Activated gamma-delta T cell treated with anti-CD3 and anti-CD28 coated beads, Interleukin-2, amount 50 U/mL, for 16 hours (primary cell): ENCODE data around the gene ENTR1.
"Not testable (repeated sequence)": the region's sequence is repeated elsewhere in the genome, so short reads cannot be mapped to it uniquely, and the experiment has no call there.

Source experiments
- DNase-seq: peaks from one replicate; pipeline ENCODE4 v3.0.0-alpha.2; 2020; ENCODE audit warnings: low read depth

Gene ENTR1

DNA sequence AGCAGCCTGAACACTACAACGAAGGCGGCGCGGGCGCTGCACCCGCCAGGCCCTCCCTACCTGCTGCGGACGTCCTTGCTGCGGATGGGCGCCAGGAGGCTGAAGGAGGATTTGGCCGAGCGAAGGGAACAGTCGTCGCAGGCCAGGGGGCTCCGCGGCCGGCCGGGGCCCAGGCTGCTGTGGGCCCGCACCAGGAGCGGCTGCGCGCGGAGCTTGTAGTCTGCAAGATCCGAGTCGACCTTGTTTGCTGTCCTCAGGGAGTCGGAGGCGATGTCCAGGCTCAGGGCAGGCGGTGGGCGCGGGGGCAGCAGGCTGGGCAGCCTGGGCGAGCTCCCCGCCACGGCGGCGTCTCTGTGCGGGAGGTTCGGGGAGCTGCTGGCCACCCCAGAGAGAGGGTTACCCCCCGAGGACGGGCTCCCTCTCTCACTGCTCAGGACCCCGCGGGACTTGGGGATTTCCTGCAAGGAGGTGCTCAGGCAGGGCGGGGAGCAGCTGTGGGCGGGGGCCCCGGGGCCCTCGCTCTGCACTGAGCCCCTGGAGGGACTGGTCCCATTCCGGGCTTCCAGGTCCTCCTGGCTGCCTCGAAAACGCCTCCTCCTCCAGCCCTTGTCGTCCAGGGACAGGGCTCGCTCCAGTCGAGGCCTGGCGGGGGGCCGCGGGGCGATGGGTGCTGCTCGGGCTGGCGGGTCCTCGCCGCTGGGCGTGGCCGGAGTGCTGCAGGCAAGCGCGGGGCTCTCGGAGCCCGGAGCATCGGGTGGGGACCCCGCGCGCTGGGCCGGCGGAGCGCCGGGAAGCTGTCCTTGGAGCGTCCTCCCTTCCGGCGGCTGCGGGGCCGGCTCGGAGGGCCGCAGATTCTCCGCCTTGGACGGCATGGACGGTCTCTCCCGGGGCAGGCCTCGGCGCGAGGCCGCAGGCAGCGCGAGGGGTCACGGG, 28.4 kb upstream of the ENTR1 start:
- DNase-seq = peak; percentile 25

DNA sequence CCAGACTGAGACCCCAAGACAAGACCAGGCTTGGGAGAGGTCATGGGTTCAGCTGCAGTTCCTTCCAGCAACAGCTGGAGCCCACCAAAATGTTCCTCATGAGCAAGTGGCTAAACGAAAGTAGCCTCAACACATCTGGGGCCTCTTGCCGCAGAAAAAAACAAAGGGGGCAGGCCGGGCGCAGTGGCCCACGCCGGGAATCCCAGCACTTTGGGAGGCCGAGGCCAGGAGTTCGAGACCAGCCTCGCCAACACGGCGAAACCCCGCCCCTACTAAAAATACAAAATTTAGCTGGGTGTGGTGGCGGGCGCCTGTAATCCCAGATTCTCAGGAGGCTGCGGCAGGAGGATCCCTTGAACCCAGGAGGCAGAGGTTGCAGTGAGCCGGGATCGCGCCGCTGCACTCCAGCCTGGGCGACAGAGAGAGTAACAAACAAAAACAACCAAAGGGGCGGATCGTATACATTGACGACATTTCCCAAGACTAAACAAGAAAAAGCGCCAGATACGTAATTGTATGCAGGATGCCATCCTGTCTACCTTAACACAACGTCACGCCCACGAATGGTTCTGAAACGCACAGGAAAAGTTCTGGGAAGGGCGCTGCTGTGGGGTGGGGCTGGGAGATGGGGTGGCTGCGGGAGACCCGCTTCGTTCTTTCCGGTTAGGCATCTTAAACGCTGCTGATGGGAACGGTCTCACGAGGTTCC, 27.6 kb upstream of the ENTR1 start:
- DNase-seq = no peak

DNA sequence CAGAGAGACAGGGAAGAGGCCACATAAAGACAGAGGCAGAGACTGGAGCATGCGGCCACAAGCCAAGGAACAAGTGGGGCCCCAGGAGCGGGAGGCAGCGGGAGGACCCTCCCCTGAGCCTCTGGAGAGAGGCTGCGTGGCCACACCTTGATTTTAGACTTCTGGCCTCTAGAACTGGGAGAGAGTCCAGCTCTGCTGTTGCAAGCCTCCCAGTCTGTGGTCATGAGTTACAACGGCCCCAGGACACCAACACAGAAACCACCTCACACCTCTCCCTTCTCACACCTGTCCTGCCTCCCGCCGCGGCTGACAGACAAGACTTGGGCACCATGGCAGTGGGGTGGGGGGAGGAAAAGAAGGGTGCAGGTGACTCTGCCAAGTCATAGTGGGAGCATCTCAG, 27.0 kb upstream of the ENTR1 start:
- no peak for DNase-seq

DNA sequence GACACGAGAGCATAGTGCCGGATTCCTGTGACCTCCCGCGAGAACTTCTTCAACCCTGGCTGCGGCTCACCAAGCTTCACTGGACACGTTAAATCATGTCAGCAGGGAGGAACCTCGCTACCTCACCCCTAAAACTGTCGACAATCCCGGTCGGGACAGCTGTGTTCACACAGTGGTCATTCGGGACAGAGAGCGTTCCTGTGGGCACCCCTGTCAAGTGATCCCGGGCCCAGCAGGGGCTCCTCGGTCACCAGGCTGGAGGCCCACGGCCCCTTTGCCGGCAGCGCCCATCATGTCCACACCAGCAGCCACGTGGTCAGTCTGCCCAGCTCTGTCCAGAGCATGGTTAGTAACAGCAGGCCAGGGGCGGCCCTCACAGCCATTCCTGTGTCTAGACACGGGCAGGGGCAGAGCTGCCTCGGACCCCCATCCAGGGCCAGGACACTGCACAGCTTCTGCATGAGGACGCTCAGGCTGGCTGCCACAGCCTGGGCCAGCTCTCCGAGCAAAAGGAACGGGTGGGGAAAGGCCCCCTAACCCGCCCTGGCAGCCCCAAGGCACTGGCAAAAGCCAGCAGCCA, 25.7 kb upstream of the ENTR1 start:
- no peak for DNase-seq

DNA sequence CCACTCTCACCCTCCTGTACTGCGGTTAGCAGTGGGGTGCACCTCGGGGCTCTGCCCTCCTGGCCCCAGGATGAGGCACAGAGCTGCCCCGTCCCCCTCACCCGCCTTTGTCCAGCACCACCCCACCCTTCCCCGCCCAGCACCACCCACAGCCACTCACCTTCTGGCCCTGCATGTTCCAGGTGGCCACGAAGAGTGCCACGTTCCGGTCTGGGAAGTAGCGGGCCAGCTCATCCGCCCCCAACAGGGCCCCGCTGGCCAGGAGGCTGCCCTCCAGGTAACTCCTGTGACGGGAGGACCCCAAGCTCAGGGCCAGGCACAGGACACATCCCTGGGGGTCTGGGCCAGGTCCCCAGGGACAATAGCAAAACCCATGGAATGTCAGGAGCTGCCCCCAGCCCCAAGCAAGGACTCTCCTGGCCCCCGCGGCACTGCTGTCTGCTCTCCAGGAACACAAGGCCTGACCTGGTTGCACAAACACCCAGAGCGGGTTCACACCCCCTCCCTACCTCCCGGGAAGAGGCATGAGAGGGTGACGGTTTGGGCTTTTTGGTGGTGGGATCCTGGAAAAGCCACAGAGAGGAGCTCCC, 24.3 kb upstream of the ENTR1 start:
- DNase-seq = no peak

DNA sequence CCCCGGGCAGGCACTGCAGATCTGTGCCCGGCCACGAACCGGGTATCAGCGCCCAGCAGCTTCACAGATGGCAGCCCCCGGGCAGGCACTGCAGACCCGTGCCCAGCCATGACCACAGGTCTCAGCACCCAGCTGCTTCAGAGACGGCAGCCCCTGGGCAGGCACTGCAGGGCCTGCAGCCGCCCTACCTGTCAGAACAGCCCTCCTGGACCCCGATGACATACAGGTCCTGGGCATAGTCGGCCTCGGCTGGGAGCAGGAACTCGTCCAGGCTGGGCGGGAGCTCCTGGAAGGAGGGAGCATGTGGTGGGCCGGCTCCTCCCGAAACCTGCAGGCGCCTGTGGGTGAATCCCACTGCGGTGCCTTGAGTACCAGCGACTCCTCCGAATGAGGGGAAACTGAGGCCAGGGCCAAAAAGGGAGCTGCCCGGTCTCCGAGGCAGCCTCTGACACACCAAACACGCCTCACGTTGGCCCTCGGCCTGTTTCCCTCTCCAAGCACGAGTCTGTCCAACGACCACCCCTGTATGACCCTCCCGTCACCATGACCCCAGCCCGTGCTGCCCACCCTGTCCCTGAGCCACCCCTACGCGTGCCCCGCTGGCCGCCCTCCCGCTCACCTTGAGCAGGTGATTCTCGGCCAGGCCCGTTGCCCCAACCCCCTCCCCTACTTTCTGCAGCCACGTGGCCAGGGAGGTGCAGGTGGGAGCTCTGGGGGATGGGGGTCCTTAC, 23.6 kb upstream of the ENTR1 start:
- DNase-seq = no peak

DNA sequence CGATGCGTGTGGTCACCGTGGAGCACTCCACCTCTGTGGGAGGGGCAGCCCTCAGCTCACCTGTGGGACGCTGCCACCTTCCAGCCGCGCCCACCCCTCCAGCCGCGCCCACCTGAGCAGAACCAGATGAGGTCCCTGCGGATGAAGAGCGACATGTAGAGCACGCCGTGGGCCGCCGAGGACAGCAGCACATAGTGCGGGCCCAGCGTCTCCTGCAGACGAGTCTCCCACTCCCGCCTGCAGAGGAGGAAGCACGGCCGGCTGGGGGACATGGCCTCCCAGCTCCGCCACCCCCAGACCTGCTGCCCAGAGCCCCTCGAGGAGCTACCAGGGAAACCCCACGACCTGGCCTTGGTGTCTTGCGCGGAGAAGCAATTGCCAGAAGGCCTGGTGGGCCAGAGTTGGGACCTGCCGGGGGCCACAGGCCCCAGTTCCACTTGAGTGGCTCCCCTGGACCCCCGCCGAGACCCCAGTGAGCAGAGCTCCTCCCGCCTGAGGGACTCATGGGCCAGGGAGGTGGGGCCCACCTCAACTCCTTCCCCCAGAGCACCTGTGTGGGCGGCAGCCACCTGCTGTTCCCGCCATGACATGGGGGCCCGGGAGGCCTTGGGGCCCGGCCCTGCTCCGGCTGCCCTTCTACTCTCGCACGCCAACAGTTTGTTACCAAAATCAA, 22.8 kb upstream of the ENTR1 start:
- no peak for DNase-seq

DNA sequence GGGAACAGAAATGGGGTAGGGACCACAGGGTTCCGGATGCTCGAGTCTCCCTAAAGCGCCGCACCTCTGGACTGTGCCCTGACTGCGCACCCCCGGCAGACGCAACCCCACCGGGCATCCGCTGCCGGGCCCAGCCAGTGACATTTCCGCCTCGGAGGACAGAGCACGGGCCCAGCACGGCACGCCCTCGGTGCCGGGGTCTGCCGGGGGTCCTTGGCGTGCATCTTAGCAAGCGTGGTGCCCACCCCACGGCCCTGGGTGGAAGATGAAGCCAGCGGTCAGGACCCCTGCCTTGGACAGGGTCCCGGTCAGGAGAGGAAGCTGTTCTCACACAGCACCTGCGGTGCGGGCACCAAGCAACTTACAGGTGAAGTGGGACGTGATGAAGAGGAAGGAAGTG, 22.2 kb upstream of the ENTR1 start:
- DNase-seq = no peak

DNA sequence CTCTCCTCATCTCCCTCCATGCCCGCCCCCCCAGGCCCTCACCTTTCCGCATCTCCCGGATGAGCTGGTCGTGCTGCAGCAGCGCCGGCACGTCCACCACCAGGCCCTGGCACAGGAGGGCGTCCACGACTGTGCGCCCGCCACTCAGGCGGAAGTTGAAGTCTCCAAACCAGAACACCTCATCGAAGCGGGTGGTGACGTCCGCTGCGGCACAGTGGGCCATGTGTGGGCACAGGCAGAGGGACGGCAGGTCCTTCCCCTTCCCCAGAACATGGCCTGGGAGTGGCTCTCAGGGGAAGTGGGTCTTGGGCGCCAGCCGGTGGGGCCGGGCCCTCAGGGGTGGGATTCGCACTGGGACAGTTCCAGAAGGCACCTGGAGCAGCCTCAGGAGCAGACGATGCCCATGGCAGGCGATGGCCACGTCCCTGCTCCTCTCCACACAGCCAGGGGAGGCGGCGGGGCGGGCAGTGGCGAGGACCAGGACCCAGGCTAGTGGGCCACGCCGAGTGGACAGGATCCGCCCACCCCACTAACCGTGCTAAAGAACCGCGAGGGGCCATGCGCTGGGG, 21.5 kb upstream of the ENTR1 start:
- no peak for DNase-seq

DNA sequence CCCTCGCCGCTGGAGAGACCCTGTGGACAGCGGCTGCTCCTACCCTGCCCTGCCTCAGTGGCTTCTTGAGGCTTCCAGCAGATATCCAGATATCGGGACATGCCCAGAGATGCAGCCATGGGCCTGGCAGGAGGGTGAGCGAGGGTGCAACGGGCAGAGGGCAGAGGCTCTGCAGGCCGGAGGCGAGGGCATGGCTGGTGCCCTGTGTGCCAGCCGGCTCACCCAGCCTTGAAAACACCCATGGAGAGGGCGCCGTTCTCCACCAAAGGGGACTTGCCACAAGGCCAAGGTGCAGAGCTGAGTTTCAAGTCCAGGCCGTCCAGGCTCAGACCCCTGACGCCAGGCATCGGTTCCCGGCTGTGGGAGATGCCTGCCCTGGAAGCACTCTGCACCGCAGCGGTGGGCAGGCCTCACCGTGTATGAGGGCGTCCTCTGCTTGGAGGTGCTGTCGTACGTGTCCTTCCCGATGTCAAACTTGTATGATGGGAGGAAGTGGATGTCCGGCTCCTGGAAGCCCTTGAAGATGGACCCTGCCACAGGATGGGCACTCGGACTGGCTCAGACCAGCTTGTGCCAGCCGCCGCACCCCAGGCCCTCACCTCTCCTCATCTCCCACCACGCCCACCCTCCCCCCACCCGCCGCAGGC, 20.3 kb upstream of the ENTR1 start:
- no peak for DNase-seq

DNA sequence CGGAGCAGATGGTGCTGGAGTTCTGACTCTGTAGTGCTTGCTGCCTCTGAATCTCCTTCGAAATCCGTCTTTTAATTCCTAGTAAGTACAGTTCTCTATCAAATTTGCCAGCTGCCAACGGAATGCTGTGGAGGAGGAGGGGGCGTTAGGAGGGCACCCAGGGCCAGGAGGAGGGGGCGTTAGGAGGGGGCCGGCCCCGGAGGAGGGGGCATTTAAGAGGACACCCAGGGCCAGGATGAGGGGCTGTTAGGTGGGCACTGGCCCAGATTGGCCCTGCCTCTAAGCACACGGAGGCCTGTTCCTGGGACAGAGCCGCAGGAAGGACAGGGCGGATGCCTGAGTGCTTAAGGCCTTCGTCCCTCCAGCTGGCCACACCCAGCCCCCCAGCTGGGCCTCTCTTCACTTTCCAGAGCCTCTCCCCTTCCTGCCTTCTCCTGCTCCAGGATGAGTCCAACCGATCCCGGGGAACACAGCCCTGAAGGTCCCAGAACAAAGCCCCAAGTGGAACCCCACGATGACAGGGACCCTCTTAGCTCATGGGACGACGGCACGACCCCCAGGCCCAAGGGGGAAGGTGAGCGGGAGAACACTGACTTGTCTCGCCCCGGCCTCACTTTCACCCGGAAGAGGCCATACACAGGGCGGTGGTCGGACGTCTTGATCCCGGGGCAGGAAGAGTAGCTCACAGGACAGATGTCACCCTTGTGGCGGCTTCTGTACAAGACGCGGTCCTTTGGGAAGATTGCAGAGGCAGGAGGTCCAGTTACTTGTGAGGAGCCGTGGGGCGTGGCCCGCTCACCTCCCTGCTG, 19.5 kb upstream of the ENTR1 start:
- no peak for DNase-seq

DNA sequence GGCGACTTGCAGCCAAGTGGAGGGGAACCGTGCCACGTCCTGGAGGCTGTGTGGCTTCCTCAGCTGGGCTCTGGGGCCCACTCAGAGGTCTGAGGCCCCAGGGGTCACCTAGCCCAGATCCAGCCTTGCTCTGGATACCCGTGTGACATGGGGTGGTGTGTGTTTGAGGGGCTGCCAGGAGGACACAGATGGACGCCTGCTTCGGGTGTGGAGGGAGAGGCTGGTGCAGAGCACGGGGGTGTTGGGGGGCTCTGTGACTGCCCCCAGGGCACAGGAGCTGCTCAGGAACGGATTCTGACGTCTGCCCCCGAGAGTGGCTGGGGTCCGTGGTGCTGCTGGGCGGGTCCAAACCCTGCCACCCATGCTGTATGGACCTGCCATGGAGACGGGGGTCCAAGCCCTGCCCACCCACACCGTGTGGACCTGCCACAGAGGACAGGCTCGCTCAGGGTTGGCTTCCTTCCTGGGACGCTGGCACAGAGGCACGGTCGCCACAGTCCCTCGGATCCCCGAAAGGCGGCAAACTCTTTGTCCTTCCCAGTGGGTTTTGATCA, 18.7 kb upstream of the ENTR1 start:
- DNase-seq = no peak

DNA sequence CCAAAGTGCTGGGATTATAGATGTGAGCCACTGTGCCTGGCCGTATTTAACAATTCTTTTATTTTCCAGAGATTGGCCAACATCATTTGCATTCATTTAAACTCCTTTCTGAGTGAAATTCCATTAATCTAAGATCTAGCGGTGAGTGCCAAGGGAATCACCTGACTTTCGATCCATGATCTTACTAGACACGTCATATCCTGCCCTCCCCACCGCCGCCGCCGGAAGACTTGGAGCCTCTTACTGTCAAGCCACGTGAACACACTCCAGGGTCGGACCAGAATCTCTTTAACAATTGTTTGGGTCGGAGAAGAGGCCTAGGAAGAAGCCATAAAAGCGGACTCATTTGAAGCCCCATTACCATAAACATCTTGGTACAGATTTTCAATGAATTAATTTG, 16.4 kb upstream of the ENTR1 start:
- no peak for DNase-seq

DNA sequence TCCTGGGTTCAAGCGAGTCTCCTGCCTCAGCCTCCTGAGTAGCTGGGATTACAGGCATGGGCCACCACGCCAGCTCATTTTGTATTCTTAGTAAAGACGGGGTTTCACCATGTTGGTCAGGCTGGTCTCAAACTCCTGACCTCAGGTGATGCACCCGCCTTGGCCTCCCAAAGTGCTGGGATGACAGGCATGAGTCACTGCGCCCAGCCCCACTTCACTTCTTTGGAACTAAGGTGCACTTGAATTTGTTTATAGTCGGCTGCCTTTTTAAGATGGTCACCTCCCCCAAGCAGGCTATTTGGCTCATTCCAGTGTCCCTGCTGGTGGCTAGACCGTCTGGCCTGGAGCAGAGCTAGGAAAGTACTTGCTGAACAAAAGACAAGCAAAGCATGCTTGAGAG, 15.0 kb upstream of the ENTR1 start:
- DNase-seq = not testable (repeated sequence)

DNA sequence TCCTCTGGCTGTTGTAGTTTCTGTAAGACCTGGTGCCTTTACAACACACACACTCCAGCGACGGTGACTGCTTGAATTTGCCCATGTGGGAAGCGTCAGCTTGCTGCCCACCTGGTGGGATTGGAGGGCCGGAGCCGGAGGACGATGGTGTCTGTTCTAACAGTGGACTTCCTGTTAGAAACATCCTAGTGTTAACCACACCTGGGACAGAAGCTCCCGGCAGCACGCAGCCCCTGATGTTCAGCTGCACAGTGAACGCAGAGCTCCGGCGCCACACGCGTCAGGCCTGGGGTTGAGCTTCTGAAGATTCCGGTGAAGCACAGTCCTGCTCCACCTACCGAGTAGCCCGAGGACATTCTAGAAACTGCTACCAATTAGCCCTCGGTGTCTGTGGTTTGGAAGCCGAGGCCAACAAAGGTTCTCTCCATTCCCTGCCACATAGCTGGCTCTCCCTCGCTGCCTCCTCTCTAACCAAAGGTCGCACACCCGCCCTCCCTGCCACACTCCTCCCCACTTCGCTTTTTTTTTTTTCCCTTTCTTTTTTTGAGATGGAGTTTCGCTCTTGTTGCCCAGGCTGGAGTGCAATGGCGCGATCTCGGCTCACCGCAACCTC, 14.4 kb upstream of the ENTR1 start:
- no peak for DNase-seq

DNA sequence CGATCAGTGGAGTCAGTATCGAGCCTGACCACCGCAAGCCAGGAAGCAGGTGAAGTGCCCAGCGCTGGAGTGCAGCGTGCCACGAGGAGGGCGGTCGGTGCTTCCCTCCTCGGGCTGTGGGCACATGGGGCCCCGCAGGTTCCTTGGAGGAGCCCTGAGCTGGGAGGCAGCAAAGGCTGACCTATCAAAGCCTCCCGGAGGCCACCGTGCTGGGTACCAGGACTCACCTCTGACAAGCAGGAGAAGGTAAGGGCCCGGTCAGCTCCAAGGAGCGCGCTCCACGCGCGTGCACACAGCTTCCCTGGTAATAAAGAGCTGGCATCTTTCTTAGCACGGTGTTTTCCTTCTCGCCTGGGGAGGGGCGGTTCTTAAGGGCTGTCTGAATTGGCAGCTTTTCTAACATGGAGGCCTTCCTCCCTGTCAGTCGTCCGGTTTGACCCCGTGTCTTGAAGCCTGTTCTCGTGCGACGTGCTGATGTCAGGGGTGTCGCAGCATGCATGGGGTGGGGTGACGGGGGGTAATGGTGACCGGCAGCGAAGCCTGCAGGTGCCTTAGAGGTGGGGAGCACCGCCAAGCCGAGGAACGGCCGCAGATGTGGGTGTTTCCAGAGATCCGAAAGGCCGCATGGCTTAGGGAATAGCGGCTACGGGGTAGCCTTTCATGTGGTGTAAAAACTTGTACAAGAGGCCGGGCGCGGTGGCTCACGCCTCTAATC, 13.2 kb upstream of the ENTR1 start:
- no peak for DNase-seq

DNA sequence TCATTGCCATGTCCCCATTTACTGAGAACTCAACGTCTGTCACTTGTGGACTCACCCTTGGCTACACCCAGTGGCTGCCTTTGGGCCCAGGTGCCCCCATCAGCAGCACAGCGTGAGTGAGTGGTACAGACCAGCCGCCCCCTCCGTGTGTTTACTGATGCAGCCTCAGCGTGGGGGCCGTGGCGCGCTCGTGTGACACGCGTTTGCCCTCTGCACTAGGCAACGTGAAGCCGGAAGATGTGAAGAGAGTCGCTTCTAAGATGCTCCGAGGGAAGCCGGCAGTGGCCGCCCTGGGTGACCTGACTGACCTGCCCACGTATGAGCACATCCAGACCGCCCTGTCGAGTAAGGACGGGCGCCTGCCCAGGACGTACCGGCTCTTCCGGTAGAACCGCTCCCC, 12.5 kb upstream of the ENTR1 start:
- DNase-seq = no peak

DNA sequence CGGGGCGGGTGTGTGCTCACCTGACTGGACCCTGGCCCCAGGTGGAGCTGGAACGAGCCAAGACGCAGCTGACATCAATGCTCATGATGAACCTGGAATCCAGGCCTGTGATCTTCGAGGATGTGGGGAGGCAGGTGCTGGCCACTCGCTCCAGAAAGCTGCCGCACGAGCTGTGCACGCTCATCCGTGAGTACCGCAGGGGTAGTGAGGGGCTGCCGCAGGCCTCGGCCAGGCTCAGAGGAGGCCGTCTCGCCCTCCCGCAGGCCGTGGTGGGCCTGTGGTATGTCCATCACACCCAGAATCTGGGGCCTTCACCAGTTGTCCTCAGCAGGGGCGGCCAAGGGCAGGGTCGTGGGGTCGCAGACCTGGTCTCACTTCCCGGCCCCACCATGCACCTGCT, 11.4 kb upstream of the ENTR1 start:
- no peak for DNase-seq
